Colonic mucosa (tissue), 4 donors: ENCODE results near the gene VASN. TPM values are rescaled to one million over a fixed set of nuclear protein-coding genes. Genes with fewer than 3 reads are reported as not detected.

Experiments used
- DNase-seq: peaks from one replicate; pipeline ENCODE4 v3.0.0-alpha.2; 2020
- H3K27ac ChIP-seq: fragments of 200-600 bp; one replicate; pipeline ENCODE4 v1.8.0; 2021
- H3K27me3 ChIP-seq: fragments of 200-600 bp; one replicate; pipeline ENCODE4 v1.8.0; 2021
- H3K36me3 ChIP-seq: fragments of 200-600 bp; one replicate; pipeline ENCODE4 v1.8.0; 2021
- H3K4me1 ChIP-seq: fragments of 200-600 bp; one replicate; pipeline ENCODE4 v1.8.0; 2021; ENCODE audit warnings: mild to moderate bottlenecking
- H3K4me3 ChIP-seq: fragments of 200-600 bp; one replicate; pipeline ENCODE4 v1.8.0; 2021
- H3K9ac ChIP-seq, 2 donors: one replicate each; pipeline ENCODE4 v1.7.0; 2013; ENCODE audit warnings: control low read depth in 2 of 2, low read depth in 2 of 2, low read length in 2 of 2
- H3K9me3 ChIP-seq: fragments of 200-600 bp; one replicate; pipeline ENCODE4 v1.8.0; 2021
- CTCF ChIP-seq: fragments of 200-600 bp; IDR thresholded peaks from one replicate; pipeline ENCODE4 v1.8.0; 2022; ENCODE audit warnings: antibody characterized with exemption, mild to moderate bottlenecking
- intact Hi-C: fragments of 100-400 bp; cut with DNase I; formaldehyde crosslinking; loops from one replicate; pipeline ENCODE4 v1.14.1; 2022
- total RNA-seq, 2 donors: library from RNA; stranded (reverse); fragmentation: NEBNext Ultra II Directional in 1 of 2; extraction: Animal tissue kit (Norgen Biotek cat#: 25700) in 1 of 2; gene quantifications; one replicate each; pipeline ENCODE4 v1.2.1, GENCODE V29; 2021
- donor health status: healthy.
- donor health status: DM: no; HTN: no; CAD: no.
- donor health status: DM: no; HTN: no; CAD: no.

The VASN gene
- total RNA-seq, 2 donors from 2014 or later: 2.7 to 4.1 TPM

GRCh38 chr16:4426021-4426684 lies 54.5 kb downstream of the VASN start:
- no peaks in the 10 kb centered on the region for H3K27me3 ChIP-seq
- H3K9me3 ChIP-seq: no peaks in the 10 kb centered on the region
- H3K27ac ChIP-seq: peak overlapping the region; percentile 86
- peak overlapping the region; percentile 88 for H3K4me3 ChIP-seq
- H3K9ac ChIP-seq: peak overlapping the region; percentile 76 to 95
- intact Hi-C loops: loop anchor here (10.0 kb wide), 1 partner anchor 49 kb away; the partner anchor contains the start of genes HMOX2 and NMRAL1
- no peak for TF ChIP-seq CTCF
- H3K36me3 ChIP-seq: no peaks in the 10 kb centered on the region
- peaks cover 7% of the 10 kb centered on the region for H3K4me1 ChIP-seq
- peak; percentile 54 for DNase-seq

GRCh38 chr16:4426722-4427372 lies 55.2 kb downstream of the VASN start:
- no peaks in the 10 kb centered on the region for H3K36me3 ChIP-seq
- peaks cover 7% of the 10 kb centered on the region for H3K4me1 ChIP-seq
- no peak for TF ChIP-seq CTCF
- no peak for DNase-seq
- H3K9me3 ChIP-seq: no peaks in the 10 kb centered on the region
- peak overlapping the region; percentile 88 for H3K4me3 ChIP-seq
- no peaks in the 10 kb centered on the region for H3K27me3 ChIP-seq
- intact Hi-C loops: loop anchor here (10.0 kb wide), 1 partner anchor 48 kb away; the partner anchor contains the start of genes HMOX2 and NMRAL1
- peak overlapping the region; percentile 4 to 76 for H3K9ac ChIP-seq
- H3K27ac ChIP-seq: no peak overlapping the region

- no peaks in the 10 kb centered on the region for H3K9me3 ChIP-seq
- DNase-seq: no peak
- no peak overlapping the region for H3K4me3 ChIP-seq
- intact Hi-C loops: loop anchor here (10.0 kb wide), 1 partner anchor 46 kb away; the partner anchor contains the start of genes HMOX2 and NMRAL1
- no peak overlapping the region for H3K9ac ChIP-seq
- no peak overlapping the region for H3K27ac ChIP-seq
- H3K4me1 ChIP-seq: peaks cover 7% of the 10 kb centered on the region
- TF ChIP-seq CTCF: no peak
- no peaks in the 10 kb centered on the region for H3K27me3 ChIP-seq
- H3K36me3 ChIP-seq: no peaks in the 10 kb centered on the region
Measured at GRCh38 chr16:4428500-4428899, 56.9 kb downstream of the VASN start.

- TF ChIP-seq CTCF: no peak
- no peak overlapping the region for H3K4me3 ChIP-seq
- intact Hi-C loops: no loop called here
- no peak overlapping the region for H3K27ac ChIP-seq
- DNase-seq: no peak
- no peak overlapping the region for H3K9ac ChIP-seq
- H3K27me3 ChIP-seq: no peaks in the 10 kb centered on the region
- no peaks in the 10 kb centered on the region for H3K9me3 ChIP-seq
- no peaks in the 10 kb centered on the region for H3K36me3 ChIP-seq
- H3K4me1 ChIP-seq: peaks cover 7% of the 10 kb centered on the region
Measured at GRCh38 chr16:4431023-4431422, 59.4 kb downstream of the VASN start.

Other genes with a start within 250 kb of the VASN start
- gene SRL, start 129.8 kb upstream of the VASN start, total RNA-seq: under 1 TPM; 0.49 to 0.82 TPM
- 10 to 100 TPM in 1 of 2 donors, 1 to 10 TPM in 1; 5.4 to 15.4 TPM for gene TFAP4, start 98.8 kb upstream of the VASN start, total RNA-seq
- gene GLIS2, start 55.8 kb upstream of the VASN start, total RNA-seq: 1 to 10 TPM in 1 of 2 donors, under 1 TPM in 1; 0.89 to 4.1 TPM
- 10 to 100 TPM; 28.2 to 43.6 TPM for gene PAM16, start 20.5 kb upstream of the VASN start, total RNA-seq
- 10 to 100 TPM; 37.2 to 55.9 TPM for gene CORO7, start 44.7 kb downstream of the VASN start, total RNA-seq
- 10 to 100 TPM; 48.3 to 76.1 TPM for gene DNAJA3, start 54.0 kb downstream of the VASN start, total RNA-seq
- gene NMRAL1, start 102.8 kb downstream of the VASN start, total RNA-seq: 10 to 100 TPM; 25.8 to 40.2 TPM
- 10 to 100 TPM; 46.8 to 55.7 TPM for gene HMOX2, start 104.5 kb downstream of the VASN start, total RNA-seq
- 10 to 100 TPM; 13.1 to 18.4 TPM for gene CDIP1, start 166.9 kb downstream of the VASN start, total RNA-seq
- gene C16orf96, start 184.5 kb downstream of the VASN start, total RNA-seq: under 1 TPM in 1 of 2 donors, not detected in 1; 0.08 TPM
- 10 to 100 TPM; 19.4 to 20.2 TPM for gene UBALD1, start 243.0 kb downstream of the VASN start, total RNA-seq